GM12864 (cell line): Measurements from ENCODE around the gene SIPA1L3.

Experiments
- DNase-seq: peaks from one replicate; pipeline ENCODE4 v3.0.0-alpha.2; 2011; ENCODE audit warnings: low read depth
- H3K4me3 ChIP-seq: 2 replicates; pipeline ENCODE4 v1.5.1; 2011; ENCODE audit warnings: mild to moderate bottlenecking, low read depth, low read length, control low read depth
- TF ChIP-seq, protein P1 (sequence below): IDR thresholded peaks from 2 replicates; pipeline ENCODE4 v1.5.1; 2011; ENCODE audit warnings: low read depth, mild to moderate bottlenecking, moderate library complexity, low read length, control low read depth, inconsistent platforms; ENCODE audit errors: missing control alignments

Gene SIPA1L3

DNA sequence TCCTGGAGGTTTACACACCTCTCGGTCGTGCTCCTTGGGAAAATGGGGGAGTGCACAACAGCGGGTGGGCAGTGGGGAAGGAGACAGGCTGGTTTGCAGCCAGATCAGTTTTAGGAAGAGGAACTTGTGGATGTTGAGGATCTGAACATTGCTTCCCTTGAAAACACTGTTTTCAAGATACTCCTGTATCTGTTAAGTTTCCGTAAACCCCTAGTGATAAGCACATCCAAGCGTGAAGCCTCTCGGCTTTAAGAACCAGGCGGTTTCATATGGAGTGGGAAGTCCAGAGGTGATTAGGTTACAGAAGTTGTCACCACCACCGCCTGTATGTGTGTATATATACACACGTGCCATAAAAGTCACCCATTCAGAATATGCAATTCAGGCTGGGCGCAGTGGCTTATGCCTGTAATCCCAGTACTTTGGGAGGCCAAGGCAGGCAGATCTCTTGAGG is 47.4 kb downstream of the SIPA1L3 start:
- H3K4me3 ChIP-seq, result no peak overlapping the region; the same call in 1 of the 2 replicates
- DNase-seq, result no peak
- TF ChIP-seq, protein P1, sequence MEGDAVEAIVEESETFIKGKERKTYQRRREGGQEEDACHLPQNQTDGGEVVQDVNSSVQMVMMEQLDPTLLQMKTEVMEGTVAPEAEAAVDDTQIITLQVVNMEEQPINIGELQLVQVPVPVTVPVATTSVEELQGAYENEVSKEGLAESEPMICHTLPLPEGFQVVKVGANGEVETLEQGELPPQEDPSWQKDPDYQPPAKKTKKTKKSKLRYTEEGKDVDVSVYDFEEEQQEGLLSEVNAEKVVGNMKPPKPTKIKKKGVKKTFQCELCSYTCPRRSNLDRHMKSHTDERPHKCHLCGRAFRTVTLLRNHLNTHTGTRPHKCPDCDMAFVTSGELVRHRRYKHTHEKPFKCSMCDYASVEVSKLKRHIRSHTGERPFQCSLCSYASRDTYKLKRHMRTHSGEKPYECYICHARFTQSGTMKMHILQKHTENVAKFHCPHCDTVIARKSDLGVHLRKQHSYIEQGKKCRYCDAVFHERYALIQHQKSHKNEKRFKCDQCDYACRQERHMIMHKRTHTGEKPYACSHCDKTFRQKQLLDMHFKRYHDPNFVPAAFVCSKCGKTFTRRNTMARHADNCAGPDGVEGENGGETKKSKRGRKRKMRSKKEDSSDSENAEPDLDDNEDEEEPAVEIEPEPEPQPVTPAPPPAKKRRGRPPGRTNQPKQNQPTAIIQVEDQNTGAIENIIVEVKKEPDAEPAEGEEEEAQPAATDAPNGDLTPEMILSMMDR, result no peak

DNA sequence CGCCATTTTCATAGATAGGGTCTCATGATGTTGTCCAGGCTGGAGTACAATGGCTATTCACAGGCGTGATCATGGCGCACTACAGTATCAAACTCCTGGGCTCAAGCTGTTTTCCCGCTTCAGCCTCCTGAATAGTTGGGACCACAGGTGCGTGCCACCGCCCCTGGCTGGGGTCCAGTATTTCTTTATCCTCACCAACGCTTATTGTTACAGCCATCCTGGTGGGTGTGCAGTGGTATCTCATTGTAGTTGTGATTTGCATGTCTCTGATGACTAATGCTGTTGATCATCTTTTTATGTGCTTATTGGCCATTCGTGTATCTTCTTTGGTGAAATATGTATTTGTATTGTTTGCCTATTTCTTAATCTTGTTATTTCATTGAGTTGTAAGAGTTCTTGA is 49.0 kb downstream of the SIPA1L3 start:
- no peak for DNase-seq
- TF ChIP-seq, protein P1, result no peak
- H3K4me3 ChIP-seq, result no peak overlapping the region

DNA sequence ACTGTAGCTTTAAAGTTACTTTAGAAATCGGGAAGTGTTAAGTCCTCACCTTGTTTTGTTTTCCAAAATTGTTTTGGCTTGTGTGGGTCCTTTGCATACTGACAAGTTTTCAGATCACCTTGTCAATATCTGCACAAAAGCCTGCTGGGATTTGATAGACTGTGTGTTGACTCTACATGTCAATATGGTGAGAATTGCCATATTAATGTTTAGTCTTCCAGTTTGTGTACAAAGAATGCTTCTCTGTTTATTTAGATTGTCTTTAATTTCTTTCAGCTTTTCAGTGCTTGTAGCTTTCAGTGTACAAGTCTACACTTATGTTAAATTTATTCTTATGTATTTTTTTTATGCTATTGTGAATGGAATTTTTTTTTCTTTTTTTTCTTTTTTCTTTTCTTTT is 50.2 kb downstream of the SIPA1L3 start:
- TF ChIP-seq, protein P1, result no peak
- DNase-seq, result no peak
- no peak overlapping the region for H3K4me3 ChIP-seq

DNA sequence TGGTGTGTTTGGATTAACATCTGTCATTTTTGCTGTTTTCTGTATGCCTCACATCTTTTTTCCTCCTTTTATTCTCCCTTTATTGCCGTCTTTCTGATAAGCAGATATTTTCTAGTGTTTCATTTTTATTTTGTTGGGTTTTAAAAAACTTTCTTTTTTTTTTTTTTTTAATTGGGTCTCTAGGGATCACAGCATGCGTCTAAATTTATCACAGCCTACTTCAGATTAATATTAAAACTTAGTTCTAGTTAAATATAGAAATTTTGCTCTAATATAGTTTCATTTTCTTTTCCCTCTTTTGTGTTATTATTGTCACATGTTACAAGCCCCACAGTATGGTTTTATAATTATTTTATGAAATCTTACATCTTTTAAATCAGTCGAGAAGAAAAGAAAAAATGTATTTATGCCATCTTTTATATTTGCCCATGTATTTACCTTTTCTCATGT is 52.7 kb downstream of the SIPA1L3 start:
- DNase-seq, result no peak
- H3K4me3 ChIP-seq, result peak overlapping the region; percentile 16; the same call in 1 of the 2 replicates
- TF ChIP-seq, protein P1, result no peak

DNA sequence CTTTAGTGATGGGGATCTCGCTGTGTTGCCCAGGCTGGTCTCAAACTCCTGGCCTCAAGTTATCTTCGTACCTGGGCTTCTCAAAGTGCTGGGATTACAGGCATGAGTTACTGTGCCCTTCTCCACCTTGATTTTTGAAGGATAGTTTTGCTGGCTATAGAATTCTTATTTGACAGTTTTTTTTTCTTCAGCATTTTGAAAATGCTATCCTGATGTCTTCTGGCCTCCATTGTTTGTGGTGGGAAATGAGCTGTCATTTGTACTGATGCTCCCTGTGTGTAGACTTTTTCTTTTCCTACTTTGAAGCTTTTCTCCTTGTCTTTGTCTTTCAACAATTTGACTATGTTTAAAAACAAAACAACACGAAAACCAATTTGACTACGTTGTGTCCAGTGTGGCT is 54.2 kb downstream of the SIPA1L3 start:
- H3K4me3 ChIP-seq, result no peak overlapping the region
- TF ChIP-seq, protein P1, result no peak
- DNase-seq, result no peak

DNA sequence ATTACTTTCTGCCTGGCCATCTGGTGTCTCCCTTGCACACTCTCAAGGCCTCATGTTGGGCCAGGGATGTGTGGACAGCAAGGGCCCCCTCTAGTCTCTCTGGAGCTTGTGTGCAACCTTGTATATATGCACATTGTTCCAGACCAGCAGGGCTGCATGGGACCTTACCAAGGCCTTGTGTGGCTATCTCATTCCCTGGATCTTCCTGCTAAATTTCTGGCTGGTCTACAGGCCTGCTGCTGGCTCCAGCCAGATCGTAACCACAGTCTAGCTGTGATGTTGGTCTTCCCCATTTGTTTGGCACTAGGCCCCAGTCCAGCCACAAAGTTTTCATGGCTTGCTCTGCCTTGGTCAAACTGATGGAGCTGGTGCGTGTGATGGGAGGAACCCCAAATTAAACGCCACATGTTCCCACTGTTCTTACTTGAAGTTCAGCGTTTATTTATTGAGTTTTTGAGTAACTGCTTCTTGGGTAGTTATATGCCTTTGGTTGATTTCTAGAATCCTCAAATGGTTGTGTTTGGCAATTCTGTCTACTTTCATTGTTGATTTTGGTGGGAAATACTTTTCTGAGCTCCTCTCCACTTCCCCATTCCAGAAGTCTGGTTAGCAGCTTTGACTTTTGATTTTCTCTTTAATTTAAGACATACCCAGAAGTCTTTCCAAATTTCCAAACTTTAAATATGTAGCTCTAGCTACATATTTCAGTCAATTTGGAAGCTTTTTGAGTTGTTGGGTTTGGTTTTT is 56.4 kb downstream of the SIPA1L3 start:
- H3K4me3 ChIP-seq, result no peak overlapping the region
- DNase-seq, result no peak
- TF ChIP-seq, protein P1, result no peak

DNA sequence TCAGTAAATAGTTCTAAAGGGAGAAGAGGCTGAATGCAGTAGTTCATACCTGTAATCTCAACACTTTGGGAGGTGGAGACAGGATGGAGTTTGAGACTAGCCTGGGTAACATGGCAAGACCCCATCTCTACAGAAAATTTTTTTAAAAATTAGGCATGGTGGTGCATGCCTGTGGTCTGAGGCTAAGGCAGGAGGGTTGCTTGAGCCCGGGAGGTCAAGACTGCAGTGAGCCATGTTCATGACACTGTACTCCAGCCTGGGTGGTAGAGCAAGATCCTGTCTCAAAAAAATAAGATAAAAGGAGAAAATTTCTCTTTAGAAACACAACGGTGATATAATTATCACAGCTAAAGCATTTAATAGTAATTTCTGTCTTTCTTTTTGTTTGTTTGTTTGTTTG is 57.1 kb downstream of the SIPA1L3 start:
- H3K4me3 ChIP-seq, result no peak overlapping the region
- DNase-seq, result no peak
- TF ChIP-seq, protein P1, result no peak
